Nephron (organoid): ENCODE data around the gene RPGR.

Source experiments
- H3K27ac Mint-ChIP-seq, 3 experiments: 2 replicates each; pipeline ENCODE4 v1.8.0; 2020; ENCODE audit warnings: mixed read lengths in 3 of 3, mild to moderate bottlenecking in 2 of 3, moderate library complexity in 1 of 3
- H3K27me3 Mint-ChIP-seq: 2 replicates; pipeline ENCODE4 v1.8.0; 2021; ENCODE audit warnings: low read depth, mild to moderate bottlenecking, moderate library complexity, mixed read lengths
- H3K36me3 Mint-ChIP-seq: 2 replicates; pipeline ENCODE4 v1.8.0; 2020; ENCODE audit warnings: low read depth, mixed read lengths
- H3K4me1 Mint-ChIP-seq: 2 replicates; pipeline ENCODE4 v1.8.0; 2020; ENCODE audit warnings: mixed read lengths
- H3K4me3 Mint-ChIP-seq, 3 experiments: 2 replicates each; pipeline ENCODE4 v1.8.0; 2020; ENCODE audit warnings: mild to moderate bottlenecking in 3 of 3, mixed read lengths in 3 of 3, moderate library complexity in 2 of 3
- H3K9me3 Mint-ChIP-seq: 2 replicates; pipeline ENCODE4 v1.8.0; 2020; ENCODE audit warnings: mixed read lengths
- TF ChIP-seq, protein P1 (sequence below), 3 experiments: fragments of 200-600 bp; sonication (generic); IDR thresholded peaks; one replicate each; pipeline ENCODE4 v1.5.0; 2021; ENCODE audit warnings: antibody characterized with exemption in 3 of 3; ENCODE audit not compliant: unreplicated experiment in 3 of 3

The RPGR gene

GRCh38 chrX:38365954-38366353 lies 38.6 kb upstream of the RPGR start:
- Mint-ChIP-seq H3K36me3 (no peaks in the 10 kb centered on the region), H3K4me3 (no peak overlapping the region), H3K27me3 (no peaks in the 10 kb centered on the region), H3K27ac (no peak overlapping the region), H3K4me1 (no peaks in the 10 kb centered on the region), H3K9me3 (no peaks in the 10 kb centered on the region)
- TF ChIP-seq, protein P1, sequence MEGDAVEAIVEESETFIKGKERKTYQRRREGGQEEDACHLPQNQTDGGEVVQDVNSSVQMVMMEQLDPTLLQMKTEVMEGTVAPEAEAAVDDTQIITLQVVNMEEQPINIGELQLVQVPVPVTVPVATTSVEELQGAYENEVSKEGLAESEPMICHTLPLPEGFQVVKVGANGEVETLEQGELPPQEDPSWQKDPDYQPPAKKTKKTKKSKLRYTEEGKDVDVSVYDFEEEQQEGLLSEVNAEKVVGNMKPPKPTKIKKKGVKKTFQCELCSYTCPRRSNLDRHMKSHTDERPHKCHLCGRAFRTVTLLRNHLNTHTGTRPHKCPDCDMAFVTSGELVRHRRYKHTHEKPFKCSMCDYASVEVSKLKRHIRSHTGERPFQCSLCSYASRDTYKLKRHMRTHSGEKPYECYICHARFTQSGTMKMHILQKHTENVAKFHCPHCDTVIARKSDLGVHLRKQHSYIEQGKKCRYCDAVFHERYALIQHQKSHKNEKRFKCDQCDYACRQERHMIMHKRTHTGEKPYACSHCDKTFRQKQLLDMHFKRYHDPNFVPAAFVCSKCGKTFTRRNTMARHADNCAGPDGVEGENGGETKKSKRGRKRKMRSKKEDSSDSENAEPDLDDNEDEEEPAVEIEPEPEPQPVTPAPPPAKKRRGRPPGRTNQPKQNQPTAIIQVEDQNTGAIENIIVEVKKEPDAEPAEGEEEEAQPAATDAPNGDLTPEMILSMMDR (IDR thresholded peaks at IDR 0.05; ENCODE audit: unreplicated experiment in 3 of 3) = no peak

DNA sequence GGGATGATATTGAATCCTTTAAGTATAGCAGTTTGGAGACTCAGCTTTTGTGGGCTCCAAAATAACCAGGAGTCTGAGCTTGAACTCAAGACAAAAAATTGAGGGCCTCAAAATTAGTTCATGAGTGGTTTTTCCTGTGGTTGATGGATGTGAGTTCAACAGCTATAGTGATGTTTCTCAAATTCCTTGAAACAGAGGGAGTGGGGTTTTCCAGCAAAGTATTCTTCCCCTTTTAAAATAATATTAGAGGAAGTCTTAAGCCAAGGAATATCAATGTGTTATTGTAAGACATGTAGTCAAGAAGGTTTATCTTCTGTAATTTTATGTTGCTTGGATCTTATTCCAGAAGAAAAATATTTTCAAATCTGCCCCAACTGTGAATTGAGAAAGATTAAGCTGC lies 35.7 kb upstream of the RPGR start:
- TF ChIP-seq, protein P1 (IDR thresholded peaks at IDR 0.05; ENCODE audit: unreplicated experiment in 3 of 3) = no peak
- Mint-ChIP-seq H3K27ac (peak overlapping the region in 2 of 3 experiments; percentile 3 to 4), H3K4me1 (no peaks in the 10 kb centered on the region), H3K36me3 (no peaks in the 10 kb centered on the region), H3K9me3 (no peaks in the 10 kb centered on the region), H3K4me3 (no peak overlapping the region), H3K27me3 (no peaks in the 10 kb centered on the region)

DNA sequence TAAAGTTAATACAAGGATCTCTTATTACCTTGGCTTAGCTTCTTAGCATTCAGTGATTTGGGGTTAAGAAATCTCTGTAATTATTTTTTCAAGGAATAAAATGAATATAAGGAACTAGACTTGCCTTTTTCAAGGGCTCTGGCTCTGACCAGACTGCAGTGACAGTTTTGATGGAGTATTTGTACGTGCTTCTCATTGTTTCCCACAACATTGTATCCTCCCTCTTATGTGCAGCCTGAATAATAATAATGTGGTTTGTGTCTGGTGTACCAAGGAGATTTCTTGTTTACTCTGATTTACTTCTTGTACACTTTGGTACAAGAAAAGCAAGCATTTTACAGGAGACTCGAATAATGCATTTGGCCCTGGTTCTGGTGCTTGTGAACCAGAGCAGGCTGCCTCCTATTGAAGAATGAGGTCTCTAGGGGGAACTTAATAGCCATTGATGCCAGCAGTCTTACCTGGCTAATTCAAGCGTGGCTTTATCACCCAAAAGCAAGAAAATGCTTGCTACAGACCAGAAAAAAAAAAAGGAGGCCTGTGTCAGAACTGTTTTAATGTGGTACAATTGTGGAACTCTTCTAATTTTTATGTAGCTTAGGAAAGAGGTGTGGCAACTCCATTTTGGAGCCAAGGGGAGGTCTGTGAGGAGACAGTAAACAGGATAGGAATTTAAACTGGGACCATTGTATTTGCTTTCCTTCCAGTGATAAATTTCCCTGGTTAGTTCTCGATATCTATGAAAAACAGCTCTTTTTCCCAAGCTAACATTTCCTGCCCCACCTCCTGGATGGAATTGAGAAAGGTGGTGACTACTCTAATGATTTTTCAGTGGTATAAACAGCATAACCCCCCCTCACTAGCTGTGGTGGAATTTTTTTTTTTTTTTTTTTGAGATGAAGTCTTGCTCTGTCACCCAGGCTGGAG lies 30.7 kb upstream of the RPGR start:
- H3K9me3 Mint-ChIP-seq = no peaks in the 10 kb centered on the region
- H3K4me3 Mint-ChIP-seq = no peak overlapping the region
- H3K27ac Mint-ChIP-seq = peak overlapping the region in 1 of 3 experiments; percentile 13
- peaks cover 6% of the 10 kb centered on the region for H3K4me1 Mint-ChIP-seq
- H3K27me3 Mint-ChIP-seq = no peaks in the 10 kb centered on the region
- TF ChIP-seq, protein P1 (IDR thresholded peaks at IDR 0.05; ENCODE audit: unreplicated experiment in 3 of 3) = no peak
- no peaks in the 10 kb centered on the region for H3K36me3 Mint-ChIP-seq

DNA sequence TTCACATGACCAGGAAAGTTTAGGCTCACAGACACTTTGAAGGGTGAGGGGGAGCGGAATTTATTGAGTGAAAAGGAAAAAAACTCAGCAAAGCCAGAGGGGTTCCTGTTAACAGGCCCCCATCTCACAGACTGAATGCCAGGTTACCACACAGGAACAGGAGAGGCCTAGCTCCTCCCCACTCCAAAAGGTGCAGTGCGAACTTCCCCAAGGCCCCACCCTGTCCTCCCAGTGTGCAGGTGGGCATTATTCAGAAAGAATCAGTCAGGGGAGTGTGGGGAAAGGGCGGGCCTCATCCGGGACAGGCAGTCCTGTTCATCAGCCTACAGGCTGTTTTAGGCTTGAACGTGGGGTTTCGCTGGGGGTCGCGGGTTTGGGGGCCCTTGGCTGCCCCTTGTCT lies 29.1 kb upstream of the RPGR start:
- no peaks in the 10 kb centered on the region for H3K36me3 Mint-ChIP-seq
- no peaks in the 10 kb centered on the region for H3K9me3 Mint-ChIP-seq
- no peak overlapping the region for H3K4me3 Mint-ChIP-seq
- peaks cover 6% of the 10 kb centered on the region for H3K4me1 Mint-ChIP-seq
- H3K27me3 Mint-ChIP-seq = peaks cover 5% of the 10 kb centered on the region
- no peak overlapping the region for H3K27ac Mint-ChIP-seq
- TF ChIP-seq, protein P1 (IDR thresholded peaks at IDR 0.05; ENCODE audit: unreplicated experiment in 3 of 3) = no peak

DNA sequence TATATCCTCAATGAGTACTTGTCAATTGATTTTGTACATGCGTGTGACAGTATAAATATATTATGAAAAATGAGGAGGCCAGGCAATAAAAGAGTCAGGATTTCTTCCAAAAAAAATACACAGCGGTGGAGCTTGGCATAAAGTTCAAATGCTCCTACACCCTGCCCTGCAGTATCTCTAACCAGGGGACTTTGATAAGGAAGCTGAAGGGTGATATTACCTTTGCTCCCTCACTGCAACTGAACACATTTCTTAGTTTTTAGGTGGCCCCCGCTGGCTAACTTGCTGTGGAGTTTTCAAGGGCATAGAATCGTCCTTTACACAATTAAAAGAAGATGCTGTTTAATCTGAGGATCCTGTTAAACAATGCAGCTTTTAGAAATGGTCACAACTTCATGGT lies 25.1 kb upstream of the RPGR start, which contains the start of gene OTC:
OTC (plus strand) TSS at position 243 of the 400 bp plus-strand sequence; CDS start at position 336, 93 bp downstream.
- no peaks in the 10 kb centered on the region for H3K9me3 Mint-ChIP-seq
- peaks cover 3% of the 10 kb centered on the region for H3K4me1 Mint-ChIP-seq
- no peak within 1 kb of the TSS for H3K27ac Mint-ChIP-seq
- no peaks in the 10 kb centered on the region for H3K36me3 Mint-ChIP-seq
- H3K4me3 Mint-ChIP-seq = no peak within 1 kb of the TSS
- H3K27me3 Mint-ChIP-seq = peaks cover 5% of the 10 kb centered on the region
- TF ChIP-seq, protein P1 (IDR thresholded peaks at IDR 0.05; ENCODE audit: unreplicated experiment in 3 of 3) = no peak
